GM23338 (cell line): Measurements from ENCODE around the gene DENND5A.

Experiments used
- CREB1 ChIP-seq: fragments of 250-450 bp; sonication (Bioruptor Pico); IDR thresholded peaks from 2 replicates; pipeline ENCODE4 v1.5.0; 2020; ENCODE audit warnings: low read depth, mild to moderate bottlenecking, moderate library complexity
- ETS1 ChIP-seq: IDR thresholded peaks from 2 replicates; pipeline ENCODE4 v1.6.1; 2016; ENCODE audit warnings: antibody characterized with exemption
- EZH2 ChIP-seq: fragments of 200-600 bp; sonication (generic); IDR thresholded peaks from one replicate; pipeline ENCODE4 v1.8.0; 2017; ENCODE audit warnings: antibody characterized with exemption, mild to moderate bottlenecking, low read depth; ENCODE audit not compliant: unreplicated experiment
- EZH2phosphoT487 ChIP-seq: fragments of 200-600 bp; sonication (generic); IDR thresholded peaks from one replicate; pipeline ENCODE4 v1.8.1; 2018; ENCODE audit warnings: antibody characterized with exemption; ENCODE audit not compliant: unreplicated experiment
- JUNB ChIP-seq: IDR thresholded peaks from one replicate; pipeline ENCODE4 v1.6.1; 2016; ENCODE audit warnings: antibody characterized with exemption; ENCODE audit not compliant: unreplicated experiment
- NANOG ChIP-seq: IDR thresholded peaks from 2 replicates; pipeline ENCODE4 v1.6.1; 2016; ENCODE audit warnings: antibody characterized with exemption, borderline replicate concordance
- POLR2AphosphoS5 ChIP-seq: IDR thresholded peaks from 2 replicates; pipeline ENCODE4 v1.6.1; 2016; ENCODE audit warnings: antibody characterized with exemption, low read depth
- STAT1 ChIP-seq: IDR thresholded peaks from one replicate; pipeline ENCODE4 v1.6.1; 2016; ENCODE audit warnings: antibody characterized with exemption; ENCODE audit not compliant: unreplicated experiment
- ZNF114 ChIP-seq: fragments of 250-450 bp; sonication (Bioruptor Pico); IDR thresholded peaks from 2 replicates; pipeline ENCODE4 v1.5.0; 2020; ENCODE audit warnings: mild to moderate bottlenecking, moderate library complexity
- ZNF331 ChIP-seq: fragments of 250-450 bp; sonication (Bioruptor Pico); IDR thresholded peaks from 2 replicates; pipeline ENCODE4 v1.5.0; 2020; ENCODE audit warnings: low read depth, mild to moderate bottlenecking, moderate library complexity
- TF ChIP-seq, protein P1 (sequence below), 2 experiments: fragments of 200-600 bp in 1 of 2; sonication (generic) in 1 of 2; conservative IDR thresholded peaks; 2 replicates each; pipeline versions ENCODE4 v1.5.1 to v1.6.1; 2016 to 2017; ENCODE audit warnings: antibody characterized with exemption in 2 of 2, low read depth in 2 of 2, mild to moderate bottlenecking in 2 of 2, moderate library complexity in 1 of 2
- TF ChIP-seq, protein P2 (sequence below): IDR thresholded peaks from one replicate; pipeline ENCODE4 v1.6.1; 2018; ENCODE audit warnings: antibody characterized with exemption; ENCODE audit not compliant: unreplicated experiment

DNA sequence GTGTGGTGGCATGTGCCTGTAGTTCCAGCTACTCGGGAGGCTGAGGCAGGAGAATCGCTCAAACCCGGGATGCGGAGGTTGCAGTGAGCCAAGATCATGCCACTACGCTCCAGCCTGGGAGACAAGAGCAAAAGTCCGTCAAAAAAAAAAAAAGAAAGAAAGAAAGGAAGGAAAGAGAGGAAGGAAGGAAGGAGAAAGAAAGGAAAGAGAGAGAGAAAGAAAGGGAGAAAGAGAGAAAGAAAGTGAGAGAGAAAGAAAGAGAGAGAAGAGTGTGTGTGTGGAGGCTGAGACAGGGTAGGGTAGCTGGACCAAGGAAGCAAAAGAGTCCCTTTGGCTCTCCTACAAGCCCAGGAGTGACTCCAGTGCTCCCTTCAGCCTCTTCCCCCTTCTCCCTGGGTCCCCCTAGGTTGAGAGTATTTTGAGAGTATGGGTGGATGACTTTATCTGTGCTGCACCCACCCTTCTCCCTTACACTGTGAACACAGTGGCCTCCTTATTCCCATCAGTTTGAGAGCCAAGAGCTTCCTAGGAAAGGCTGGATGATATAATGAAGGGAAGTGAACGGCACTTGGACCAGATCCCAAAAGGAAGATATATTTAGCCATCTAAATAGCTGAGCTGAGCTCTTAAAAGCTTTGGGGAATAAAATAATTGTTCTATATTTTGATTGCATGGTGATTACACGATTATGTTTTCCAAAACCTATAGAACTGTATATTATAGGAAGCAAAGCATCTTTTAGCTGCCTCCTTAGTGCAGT, 9.5 kb upstream of the DENND5A start:
- TF ChIP-seq, protein P1, sequence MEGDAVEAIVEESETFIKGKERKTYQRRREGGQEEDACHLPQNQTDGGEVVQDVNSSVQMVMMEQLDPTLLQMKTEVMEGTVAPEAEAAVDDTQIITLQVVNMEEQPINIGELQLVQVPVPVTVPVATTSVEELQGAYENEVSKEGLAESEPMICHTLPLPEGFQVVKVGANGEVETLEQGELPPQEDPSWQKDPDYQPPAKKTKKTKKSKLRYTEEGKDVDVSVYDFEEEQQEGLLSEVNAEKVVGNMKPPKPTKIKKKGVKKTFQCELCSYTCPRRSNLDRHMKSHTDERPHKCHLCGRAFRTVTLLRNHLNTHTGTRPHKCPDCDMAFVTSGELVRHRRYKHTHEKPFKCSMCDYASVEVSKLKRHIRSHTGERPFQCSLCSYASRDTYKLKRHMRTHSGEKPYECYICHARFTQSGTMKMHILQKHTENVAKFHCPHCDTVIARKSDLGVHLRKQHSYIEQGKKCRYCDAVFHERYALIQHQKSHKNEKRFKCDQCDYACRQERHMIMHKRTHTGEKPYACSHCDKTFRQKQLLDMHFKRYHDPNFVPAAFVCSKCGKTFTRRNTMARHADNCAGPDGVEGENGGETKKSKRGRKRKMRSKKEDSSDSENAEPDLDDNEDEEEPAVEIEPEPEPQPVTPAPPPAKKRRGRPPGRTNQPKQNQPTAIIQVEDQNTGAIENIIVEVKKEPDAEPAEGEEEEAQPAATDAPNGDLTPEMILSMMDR (conservative IDR thresholded peaks at IDR 0.05; ENCODE audit: low read depth in 2 of 2): no peak
- TF ChIP-seq POLR2AphosphoS5 (no peak), EZH2 (no peak), CREB1 (CRISPR knock-in tag) (no peak), EZH2phosphoT487 (no peak), JUNB (no peak), ZNF331 (CRISPR knock-in tag) (no peak), ETS1 (no peak), STAT1 (no peak), ZNF114 (CRISPR knock-in tag) (no peak), NANOG (no peak)
- TF ChIP-seq, protein P2, sequence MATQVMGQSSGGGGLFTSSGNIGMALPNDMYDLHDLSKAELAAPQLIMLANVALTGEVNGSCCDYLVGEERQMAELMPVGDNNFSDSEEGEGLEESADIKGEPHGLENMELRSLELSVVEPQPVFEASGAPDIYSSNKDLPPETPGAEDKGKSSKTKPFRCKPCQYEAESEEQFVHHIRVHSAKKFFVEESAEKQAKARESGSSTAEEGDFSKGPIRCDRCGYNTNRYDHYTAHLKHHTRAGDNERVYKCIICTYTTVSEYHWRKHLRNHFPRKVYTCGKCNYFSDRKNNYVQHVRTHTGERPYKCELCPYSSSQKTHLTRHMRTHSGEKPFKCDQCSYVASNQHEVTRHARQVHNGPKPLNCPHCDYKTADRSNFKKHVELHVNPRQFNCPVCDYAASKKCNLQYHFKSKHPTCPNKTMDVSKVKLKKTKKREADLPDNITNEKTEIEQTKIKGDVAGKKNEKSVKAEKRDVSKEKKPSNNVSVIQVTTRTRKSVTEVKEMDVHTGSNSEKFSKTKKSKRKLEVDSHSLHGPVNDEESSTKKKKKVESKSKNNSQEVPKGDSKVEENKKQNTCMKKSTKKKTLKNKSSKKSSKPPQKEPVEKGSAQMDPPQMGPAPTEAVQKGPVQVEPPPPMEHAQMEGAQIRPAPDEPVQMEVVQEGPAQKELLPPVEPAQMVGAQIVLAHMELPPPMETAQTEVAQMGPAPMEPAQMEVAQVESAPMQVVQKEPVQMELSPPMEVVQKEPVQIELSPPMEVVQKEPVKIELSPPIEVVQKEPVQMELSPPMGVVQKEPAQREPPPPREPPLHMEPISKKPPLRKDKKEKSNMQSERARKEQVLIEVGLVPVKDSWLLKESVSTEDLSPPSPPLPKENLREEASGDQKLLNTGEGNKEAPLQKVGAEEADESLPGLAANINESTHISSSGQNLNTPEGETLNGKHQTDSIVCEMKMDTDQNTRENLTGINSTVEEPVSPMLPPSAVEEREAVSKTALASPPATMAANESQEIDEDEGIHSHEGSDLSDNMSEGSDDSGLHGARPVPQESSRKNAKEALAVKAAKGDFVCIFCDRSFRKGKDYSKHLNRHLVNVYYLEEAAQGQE: no peak
